DMS53 treated with DMSO at 0.1 percent for 48 hours (cell line): Measurements from ENCODE around the gene BICRA.
"Not testable (repeated sequence)": the region's sequence is repeated elsewhere in the genome, so short reads cannot be mapped to it uniquely, and the experiment has no call there.

ENCODE experiments used
- DNase-seq: peaks from one replicate; lab custom pipeline; 2025; ENCODE audit not compliant: unreplicated experiment; lab: John Stamatoyannopoulos, UW

BICRA gene

GRCh38 chr19:47661611-47662010, 52.7 kb downstream of the BICRA start:
- DNase-seq, result no peak

- DNase-seq, result no peak
Observed at GRCh38 chr19:47663435-47663910, 54.5 kb downstream of the BICRA start.

DNA sequence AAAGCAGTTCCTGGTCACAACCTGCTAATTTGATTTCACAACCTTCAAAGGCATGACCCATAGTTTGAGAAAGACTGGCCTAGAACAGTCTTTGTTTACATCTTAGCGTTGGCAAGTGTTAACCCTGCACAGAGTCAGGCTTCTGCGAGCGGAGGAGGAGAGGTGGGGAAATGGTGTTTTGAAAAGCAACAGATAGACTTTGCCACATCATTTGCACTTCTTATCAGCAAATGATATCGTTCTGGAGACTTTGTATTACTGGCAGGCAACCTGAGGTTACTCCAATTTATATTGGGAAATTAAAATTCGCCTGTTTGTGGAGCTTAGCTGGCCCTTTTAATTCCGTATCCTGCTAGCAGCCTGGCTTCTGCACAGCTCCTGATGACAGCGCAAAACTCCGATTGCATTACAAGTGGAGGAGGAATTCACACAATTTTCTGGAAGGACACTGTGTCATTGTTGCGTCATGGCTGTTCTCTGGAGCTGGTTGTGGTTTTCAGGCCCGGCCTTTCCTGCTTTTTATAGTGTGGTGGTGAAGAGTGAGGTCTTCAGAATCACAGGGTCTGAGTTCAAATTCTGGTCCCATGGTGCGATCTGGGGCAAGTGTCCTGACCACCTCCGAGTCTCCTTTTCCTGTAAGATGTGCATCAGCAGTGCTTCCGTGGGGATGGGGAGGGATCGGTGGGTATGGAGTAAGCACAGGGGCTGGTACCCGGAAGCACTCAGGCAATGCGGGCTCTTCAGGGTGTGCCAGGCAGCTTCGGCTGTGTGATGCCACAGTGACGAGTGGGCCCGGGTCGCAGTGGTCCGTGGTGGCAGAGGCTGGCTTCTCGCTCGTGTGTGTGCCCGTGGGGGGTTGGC, 55.2 kb downstream of the BICRA start:
- DNase-seq, result no peak

GRCh38 chr19:47668556-47668955, 59.6 kb downstream of the BICRA start:
- DNase-seq, result not testable (repeated sequence)

- no peak for DNase-seq
Observed at GRCh38 chr19:47670736-47671135, 61.8 kb downstream of the BICRA start.

GRCh38 chr19:47671499-47671898, 62.6 kb downstream of the BICRA start:
- DNase-seq, result no peak

GRCh38 chr19:47673426-47673825, 64.5 kb downstream of the BICRA start:
- DNase-seq, result no peak

DNA sequence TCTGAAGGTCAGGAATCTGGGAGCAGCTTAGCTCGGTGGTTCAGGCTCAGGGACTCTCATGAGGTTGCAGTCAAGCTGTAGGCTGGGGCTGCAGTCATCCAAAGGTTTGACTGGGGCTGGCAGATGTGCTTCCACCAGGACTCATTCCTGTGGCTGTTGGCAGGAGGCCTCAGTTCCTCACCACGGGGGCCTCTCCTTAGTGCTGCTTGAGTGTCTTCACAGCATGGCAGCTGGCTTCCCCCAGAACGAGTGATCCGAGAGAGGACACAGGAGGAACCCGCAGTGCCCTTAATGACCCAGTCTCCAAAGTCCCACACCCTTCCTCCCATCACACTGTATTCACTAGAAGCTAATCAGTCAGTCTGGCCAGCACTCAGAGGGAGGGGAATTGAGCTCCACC, 65.6 kb downstream of the BICRA start:
- DNase-seq, result no peak

DNA sequence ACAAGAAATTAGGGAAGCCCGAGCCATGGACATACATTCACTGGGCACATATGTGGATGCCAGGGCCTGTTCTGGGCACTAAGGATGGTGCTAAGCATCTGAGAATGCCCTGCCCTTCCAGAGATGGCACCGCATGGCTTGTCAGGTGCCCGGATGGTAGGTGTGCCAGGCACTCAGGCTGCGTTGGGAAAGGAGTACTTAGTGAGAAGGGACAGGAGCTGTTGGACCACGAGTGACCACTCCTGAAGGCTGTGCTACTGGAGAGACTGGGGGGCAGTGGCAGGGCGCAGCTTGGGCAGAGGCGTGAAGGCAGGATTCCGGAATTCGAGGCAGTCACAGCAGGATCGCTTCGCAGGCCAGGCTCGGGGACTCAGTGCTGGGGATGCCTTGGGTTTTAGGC, 66.3 kb downstream of the BICRA start:
- no peak for DNase-seq

- no peak for DNase-seq
Observed at GRCh38 chr19:47675859-47676258, 66.9 kb downstream of the BICRA start.

GRCh38 chr19:47676811-47677210, 67.9 kb downstream of the BICRA start:
- DNase-seq, result no peak

- no peak for DNase-seq
Observed at GRCh38 chr19:47679251-47679900, 70.4 kb downstream of the BICRA start.

GRCh38 chr19:47679922-47680857, 71.3 kb downstream of the BICRA start:
- no peak for DNase-seq

- no peak for DNase-seq
Observed at GRCh38 chr19:47680858-47681332, 72.0 kb downstream of the BICRA start.

DNA sequence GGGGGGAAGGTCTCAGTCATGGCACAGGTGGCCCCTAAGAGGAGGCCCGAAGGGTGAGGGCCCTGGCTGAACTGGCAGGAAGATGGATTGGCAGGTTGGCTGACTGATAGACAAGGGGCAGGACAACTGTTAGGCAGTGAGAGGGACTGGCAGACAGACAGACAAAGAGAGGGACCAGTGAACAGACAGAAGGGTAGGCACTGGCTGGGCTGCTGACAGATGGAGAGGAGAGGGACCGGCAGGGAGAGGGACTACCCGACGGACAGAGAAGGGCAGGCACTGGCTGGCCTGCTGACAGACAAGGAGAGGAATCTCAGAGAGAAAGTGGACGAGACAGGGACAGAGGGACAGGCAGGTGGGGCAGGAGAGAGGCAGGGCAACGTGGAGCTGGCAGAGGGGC, 72.5 kb downstream of the BICRA start:
- no peak for DNase-seq

- no peak for DNase-seq
Observed at GRCh38 chr19:47681936-47682335, 73.0 kb downstream of the BICRA start.

- DNase-seq, result no peak
Observed at GRCh38 chr19:47682939-47683338, 74.0 kb downstream of the BICRA start.

DNA sequence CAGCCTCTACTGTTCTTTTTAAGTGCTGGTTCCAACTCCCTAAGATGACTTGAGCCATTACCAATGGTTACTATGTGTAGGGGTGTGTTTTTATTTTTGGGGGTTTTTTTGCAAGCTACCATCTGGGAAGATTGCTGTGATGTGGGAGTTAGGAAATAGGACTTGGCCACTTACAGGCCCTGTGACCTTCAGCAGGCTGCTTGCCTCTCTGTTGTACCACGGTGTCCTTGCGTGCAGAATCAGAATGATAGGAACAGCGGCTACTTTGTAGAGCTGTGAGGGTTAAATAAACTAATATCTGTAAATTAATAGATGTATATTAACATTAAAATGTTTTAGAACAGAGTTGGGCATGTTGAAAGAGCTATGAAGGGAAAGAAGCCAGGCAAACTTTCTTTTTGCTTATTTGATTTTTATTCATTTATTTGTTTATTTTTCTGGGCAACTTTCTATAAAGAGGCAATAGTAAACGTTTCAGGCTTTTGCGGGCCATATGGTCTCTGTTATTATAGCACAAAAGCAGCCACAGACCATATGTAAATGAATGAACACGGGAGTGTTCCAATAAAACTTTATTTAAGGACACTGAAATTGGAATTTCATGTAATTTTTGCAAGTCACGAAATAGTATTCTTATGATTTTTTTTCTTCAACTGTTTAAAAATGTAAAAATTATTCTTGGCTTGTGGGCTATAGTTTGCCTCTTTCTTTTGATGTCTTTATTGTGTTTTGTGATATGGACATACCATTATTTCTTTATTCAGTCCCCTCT, 77.9 kb downstream of the BICRA start:
- no peak for DNase-seq

DNA sequence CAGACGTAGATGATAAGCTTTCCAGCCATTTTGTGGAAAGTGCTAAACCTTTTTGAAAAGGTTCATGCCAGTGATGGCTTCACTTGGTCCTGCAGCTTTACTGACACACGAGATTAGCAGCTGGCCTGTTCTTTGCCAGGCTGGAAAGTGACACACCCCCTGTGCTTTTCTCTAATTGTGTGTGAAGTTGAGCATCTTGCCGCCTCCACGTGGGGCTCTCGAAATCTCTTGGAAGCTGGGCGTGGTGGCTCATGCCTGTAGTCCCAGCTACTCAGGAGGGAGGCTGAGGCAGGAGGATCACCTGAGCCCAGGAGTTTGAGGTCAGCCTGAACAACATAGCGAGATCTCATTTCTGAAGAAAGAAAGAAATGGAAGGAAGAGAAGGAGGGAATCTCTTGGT, 79.0 kb downstream of the BICRA start:
- DNase-seq, result no peak

DNA sequence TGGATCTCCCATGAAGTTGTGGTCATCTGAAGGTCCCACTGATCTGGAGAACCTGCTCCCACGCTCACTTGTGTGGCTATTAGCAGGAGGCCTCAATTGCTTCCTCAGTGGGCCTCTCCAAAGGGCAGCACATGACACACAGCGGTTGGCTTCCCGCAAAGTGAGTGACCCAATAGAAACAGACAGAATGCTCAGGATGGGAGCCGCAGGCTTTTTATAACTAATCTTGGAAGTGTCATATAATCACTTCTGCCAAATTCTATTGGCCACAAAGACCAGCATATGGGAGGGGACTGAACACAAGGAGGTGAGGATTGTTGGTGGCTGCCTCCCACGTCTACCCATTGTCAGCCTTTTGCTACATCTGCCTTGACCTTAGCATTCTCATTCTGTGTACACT, 82.2 kb downstream of the BICRA start:
- DNase-seq, result no peak
